Measurements from ENCODE around the gene SPOPL. TPM values are rescaled to one million over a fixed set of nuclear protein-coding genes. Genes with fewer than 3 reads are reported as not detected.

SPOPL gene
- total RNA-seq, 1 donor from 2014 or later: 17.9 TPM

DNA sequence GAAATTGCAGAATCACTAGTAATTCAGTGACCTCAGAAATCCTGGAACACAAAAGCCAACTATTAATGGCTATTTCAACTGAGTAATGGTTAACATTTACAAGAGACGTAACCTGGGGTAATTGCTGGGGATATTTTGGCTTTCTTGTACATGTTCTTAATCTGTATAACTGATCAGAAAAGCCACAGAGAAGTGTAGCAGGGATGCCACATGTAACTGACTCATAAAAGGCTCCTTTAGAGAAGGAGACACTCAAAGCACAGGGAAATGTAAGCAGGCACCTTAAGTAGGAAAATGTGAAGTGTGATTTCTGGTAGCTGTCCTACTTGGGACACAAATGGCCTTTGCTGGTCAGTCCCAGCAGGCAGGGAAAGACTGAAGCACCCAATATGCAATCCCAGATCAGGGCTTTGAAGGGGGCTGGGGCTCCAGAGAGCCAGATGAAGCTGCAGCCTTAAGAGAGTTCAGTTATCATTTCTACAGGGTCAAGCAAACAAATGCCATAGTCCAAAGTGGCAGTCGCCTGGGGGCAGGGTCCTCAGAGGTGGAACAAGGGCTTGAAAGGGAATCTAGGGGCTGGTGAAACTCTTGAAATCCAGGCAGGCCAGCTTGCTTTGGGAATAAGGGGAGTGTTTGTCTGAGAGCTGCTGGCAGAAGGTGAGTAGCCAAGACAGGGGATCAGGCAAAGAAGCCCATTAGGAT lies 7.2 kb upstream of the SPOPL start:
- DNase-seq (ENCODE audit: low read depth, low spot score): no peak

- no peak for DNase-seq (ENCODE audit: low read depth, low spot score)
Measured at GRCh38 chr2:138495384-138495783, 6.2 kb upstream of the SPOPL start.

GRCh38 chr2:138496096-138496651 lies 5.4 kb upstream of the SPOPL start:
- no peak for DNase-seq (ENCODE audit: low read depth, low spot score)

DNA sequence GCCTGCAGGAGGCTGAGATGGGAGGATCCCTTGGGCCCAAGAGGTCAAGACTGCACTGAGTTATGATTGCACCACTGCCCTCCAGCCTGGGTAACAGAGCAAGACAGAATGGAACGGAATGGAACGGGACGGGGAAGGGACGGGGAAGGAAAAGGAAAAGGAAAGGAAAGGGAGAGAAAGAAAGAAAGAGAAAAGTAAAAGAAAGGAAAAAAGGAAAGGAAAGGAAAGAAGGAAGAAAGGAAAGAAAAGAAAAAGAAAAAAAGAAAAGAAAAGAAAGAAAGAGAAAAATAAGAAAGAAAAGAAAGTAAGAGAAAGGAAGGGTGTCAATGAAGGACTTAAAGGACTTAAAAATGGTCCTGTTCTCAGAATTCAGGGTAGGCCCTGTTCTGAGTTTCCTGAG lies 4.3 kb upstream of the SPOPL start:
- no peak for DNase-seq (ENCODE audit: low read depth, low spot score)

DNA sequence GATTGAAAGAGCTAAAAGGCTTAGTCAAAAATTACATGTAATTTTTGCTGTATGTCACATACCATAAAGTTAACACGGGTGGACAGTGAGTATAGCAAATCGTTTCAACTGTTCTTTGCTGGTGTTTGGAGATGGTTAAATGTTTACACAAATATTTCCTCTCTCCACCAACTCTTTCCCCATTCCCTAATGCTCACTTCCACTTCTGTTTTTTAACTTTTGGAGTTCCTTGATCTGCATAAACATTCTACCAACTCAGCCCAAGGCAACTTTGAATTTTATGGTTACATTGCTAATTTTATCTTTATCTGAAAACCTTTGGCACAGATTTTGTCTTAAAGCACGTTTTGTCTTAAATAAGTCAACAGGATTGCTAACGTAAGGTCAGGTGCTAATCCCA lies 1.9 kb upstream of the SPOPL start:
- no peak for DNase-seq (ENCODE audit: low read depth, low spot score)

DNA sequence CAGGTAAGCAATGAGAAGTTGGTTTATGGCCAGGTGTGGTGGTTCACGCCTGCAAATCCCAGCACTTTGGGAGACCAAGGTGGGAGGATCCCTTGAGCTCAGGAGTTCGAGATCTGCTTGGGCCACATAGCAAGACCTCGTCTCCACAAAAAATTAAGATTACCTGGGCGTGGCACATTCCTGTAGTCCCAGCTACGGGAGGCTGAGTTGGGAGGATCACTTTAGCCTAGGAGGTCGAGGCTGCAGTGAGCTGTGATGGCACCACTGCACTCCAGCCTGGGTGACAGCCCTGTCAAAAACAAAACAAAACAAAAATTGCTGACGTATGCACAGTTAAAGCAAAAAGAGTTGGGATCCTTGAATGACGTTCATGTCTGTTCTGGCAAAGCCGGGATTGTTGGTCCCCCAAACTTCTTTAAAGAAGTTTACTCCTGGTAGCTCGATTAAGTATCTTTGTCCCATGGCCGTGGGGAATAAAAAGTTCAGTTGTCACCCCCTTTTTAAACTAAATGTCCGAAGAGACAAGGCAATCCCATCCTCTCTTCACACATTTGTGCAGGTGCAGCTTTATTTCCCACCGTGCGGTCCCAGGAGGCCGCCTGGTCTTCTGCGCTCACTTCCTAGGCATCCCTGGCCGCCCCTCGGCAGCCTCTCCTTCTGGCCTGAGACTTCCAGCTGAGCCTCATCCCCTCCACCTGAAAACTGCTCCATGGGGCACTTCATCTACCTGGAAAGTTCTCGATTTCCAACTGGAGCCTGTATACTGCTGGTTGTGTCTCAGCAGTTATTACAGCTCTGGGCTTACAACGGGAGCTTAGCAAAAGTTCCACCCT lies 762 bp upstream of the SPOPL start:
- DNase-seq (ENCODE audit: low read depth, low spot score): no peak

DNA sequence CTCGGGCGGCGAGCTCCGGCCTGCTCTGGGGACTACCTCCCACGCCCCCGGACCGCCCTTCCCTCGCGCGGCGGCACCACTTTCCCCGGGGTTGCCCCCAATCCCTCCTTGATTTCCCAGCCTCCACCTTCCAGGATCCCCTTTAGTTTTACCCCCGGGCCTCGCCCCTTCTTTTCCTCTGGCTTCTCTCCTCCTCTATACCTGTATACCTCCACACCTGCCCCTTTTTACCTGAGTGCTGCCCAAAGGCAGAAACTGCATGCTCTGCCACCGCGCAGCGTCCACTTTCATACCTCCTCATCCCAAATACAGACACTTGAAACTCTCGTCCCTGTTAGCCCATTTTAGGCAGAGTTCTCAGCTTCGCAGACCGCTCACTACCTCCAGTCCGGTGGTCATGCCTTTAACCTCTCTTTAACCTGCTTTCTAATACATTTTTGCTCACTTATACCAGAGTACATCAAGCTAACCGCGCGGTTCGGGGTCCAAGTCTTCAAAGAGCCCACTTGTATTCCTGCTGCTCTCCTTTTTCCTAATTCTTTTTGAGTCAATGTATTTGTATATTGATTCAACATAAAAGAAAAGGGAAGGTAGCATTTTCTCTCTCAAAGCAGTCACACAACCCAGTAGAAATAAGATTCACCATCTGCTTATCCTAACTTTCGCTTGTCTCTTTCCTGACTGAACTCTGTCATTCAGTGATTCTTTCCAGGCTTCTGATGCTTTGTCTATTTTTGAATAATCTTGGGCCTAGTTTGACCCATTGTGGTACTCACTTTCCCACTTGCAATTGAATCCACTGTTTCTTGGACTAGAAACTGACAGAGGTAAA lies 901 bp downstream of the SPOPL start:
- no peak for DNase-seq (ENCODE audit: low read depth, low spot score)

DNA sequence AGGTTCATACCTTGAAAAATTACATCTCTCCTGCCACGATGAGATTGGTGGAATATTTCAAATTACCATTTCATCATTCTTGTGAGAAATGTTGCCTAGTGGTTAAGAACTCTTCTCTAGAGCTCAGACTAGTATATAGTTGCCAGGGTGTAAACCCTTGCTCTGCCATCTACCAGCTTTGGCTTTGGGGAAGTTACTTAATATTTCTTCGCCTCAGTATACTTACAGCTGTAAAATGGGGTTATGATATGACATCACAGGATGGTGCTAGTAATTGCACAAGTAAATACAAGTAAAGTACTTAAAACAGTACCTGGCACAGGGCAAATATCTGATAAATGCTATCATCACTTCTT lies 1.5 kb downstream of the SPOPL start:
- no peak for DNase-seq (ENCODE audit: low read depth, low spot score)

- no peak for DNase-seq (ENCODE audit: low read depth, low spot score)
Measured at GRCh38 chr2:138503652-138504051, 2.1 kb downstream of the SPOPL start.

GRCh38 chr2:138504092-138504491 lies 2.5 kb downstream of the SPOPL start:
- DNase-seq (ENCODE audit: low read depth, low spot score): no peak

GRCh38 chr2:138504546-138505235 lies 3.1 kb downstream of the SPOPL start:
- DNase-seq (ENCODE audit: low read depth, low spot score): no peak

DNA sequence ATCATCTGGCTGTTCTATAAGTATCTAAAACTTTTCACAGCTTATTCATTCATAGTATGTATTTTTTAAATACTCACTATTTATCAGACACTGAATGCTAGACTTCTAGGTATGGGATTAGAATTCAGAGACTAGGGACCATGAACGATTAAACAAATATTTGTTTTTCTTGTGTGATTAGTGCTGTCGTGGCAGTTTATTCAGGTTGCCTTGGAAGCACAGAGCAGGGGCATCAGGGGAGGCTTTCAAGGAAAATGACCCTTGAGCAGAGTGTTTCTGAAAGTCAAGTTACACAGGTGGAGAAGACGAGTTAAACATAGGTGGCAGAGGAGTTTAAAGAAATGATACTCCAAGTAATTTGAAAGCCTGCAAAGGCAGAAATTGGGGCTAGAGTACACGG lies 5.7 kb downstream of the SPOPL start:
- DNase-seq (ENCODE audit: low read depth, low spot score): no peak

DNA sequence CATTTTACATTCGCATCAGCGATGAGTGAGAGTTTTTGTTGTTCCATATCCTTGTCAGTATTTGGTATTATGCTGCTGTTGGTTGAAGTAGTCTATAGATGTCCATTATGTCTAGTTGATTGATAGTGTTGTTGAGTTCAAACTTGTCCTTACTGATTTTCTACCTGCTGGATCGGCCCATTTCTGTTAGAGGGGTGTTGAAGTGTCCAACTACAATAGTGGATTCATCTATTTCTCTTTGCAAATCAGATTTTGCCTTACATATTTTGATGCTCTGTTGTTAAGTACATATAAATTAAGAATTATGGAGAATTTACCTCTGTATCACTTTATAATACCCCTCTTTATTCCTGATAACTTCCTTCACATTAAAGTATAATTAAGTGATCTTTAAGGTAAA lies 8.7 kb downstream of the SPOPL start:
- DNase-seq (ENCODE audit: low read depth, low spot score): no peak

GRCh38 chr2:138512672-138513071 lies 11.1 kb downstream of the SPOPL start:
- DNase-seq (ENCODE audit: low read depth, low spot score): no peak

GRCh38 chr2:138514173-138514572 lies 12.6 kb downstream of the SPOPL start:
- no peak for DNase-seq (ENCODE audit: low read depth, low spot score)

DNA sequence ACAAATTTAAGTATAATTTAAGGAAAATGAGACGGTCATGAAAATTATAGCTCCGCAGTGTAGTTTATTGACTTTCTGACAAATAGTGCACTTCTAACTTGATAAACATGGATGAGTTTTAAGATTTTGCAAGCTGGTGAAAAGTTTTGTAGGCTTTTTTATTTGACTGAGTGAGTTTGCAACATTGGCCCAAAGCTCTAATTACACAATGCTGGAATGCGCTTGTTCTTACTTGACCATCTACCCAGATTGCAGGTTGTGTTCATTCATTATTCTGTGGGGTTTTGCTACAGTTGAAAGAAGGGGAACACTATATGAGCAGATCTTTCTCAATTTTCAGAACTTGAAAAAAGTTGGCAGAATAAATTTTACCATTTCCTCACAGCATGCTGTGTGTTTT lies 13.5 kb downstream of the SPOPL start:
- DNase-seq (ENCODE audit: low read depth, low spot score): no peak

DNA sequence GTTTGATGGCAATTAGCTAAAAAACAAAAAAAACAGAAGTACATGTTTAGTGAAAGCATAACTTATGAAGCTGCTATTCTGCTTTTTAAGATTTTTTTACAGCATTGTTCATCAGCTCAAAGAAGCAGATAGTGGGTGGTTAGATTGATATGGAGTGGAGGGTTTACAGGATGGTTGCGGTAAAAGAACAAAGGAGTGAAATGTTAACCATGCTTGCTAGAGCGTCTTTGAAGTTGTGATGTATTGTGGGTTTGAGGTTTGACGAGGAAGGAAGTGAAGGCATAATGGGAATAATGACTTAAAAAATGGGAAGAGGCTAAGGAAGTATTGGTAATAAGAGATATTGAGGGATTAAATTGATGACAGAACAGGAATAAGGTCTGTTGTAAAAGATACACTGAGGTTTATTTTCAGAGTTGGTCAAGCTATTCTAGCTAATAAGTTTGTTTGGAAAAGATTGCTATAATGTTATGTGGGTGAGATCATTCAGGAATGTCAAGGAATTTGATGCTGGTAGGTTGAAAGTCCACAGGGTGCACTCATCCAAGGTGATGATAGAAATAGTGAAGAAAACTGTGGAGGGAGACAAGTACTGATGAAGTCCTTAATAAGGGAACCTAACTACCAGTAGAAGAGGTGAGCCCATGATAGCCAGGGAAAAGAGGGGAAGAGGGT lies 14.6 kb downstream of the SPOPL start:
- DNase-seq (ENCODE audit: low read depth, low spot score): no peak

GRCh38 chr2:138518860-138519259 lies 17.3 kb downstream of the SPOPL start:
- no peak for DNase-seq (ENCODE audit: low read depth, low spot score)

DNA sequence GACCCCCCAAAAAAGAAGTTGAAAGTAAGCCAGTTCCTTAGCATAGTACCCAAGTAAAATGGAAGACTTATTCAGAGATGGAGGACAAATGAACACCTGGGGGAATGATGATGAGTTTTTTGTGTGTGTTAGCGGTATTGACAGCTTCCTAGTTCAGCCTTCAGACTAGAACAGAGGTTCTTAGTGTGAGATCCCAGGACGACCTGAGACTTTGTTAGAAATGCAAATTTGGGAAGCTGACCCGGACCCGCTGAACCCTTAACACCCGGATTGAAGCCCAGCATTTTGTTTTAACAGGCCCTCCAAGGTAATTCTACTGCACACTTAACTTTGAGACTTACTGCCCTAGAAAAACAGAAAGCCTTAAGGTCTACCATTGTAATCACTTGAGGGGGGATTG lies 20.3 kb downstream of the SPOPL start:
- DNase-seq (ENCODE audit: low read depth, low spot score): no peak

DNA sequence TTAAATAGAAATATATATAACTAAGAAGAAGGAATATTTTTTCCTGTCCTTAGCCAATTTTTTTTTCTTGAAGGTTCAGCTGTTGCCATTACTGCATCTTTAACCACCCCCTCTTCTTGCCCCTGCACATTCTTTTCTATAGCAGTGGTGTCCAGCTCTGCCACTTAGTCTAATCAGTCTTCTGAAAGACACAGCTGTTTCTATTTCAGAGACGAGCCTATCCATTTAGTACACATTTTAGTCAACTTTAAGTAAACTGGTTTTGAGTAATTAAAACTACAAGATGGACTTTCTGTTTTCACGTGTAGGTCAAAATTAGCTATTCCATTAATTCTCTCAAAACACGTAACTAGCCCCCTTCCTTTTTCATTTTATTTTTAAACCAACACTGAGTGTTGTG lies 21.0 kb downstream of the SPOPL start:
- no peak for DNase-seq (ENCODE audit: low read depth, low spot score)
